CD4-positive, alpha-beta T cell treated with Interleukin-6 at 100 ng/mL for 8 hours (primary cell): ENCODE results near the gene KCNH4.

ENCODE experiments used
- DNase-seq: peaks from one replicate; pipeline ENCODE4 v3.0.0-alpha.2; 2020; ENCODE audit warnings: mixed read lengths, low spot score

The KCNH4 gene

DNA sequence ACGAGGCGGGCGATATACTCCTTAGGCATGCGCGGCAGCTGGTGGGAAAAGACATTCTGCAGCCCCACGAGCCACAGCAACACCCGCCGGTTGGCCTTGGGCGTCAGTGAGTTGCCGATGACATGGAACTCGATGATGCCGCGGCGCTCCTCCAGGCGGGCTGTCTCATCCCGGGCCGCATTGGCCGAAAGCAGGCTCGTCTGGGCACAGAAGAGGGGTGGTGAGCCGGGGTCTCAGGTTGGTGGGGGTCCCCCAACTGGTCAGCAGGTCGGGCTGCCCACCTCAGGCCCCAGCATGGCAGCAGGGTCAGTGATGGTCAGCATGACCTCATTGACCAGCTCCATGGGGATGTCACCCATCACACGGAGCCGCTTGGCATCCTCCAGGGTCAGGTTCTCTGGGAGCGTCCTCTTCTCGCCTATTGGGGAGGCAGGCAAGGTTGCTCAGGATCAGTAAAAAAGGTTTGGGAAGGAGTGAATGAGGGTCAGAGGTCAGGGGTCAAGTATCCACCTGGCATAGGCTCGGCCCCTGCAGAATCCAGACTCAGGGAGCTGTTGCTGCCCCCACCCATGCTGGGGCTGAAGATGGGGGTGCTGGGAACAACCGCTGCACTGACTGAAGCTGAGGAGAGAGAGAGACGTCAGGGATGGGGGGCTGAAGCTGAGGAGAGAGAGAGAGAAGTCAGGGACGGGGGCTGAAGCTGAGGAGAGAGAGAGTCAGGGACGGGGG lies 63.4 kb downstream of the KCNH4 start:
- DNase-seq: no peak

- peak; percentile 83 for DNase-seq
Measured at GRCh38 chr17:42116705-42117396, 64.1 kb downstream of the KCNH4 start.

DNA sequence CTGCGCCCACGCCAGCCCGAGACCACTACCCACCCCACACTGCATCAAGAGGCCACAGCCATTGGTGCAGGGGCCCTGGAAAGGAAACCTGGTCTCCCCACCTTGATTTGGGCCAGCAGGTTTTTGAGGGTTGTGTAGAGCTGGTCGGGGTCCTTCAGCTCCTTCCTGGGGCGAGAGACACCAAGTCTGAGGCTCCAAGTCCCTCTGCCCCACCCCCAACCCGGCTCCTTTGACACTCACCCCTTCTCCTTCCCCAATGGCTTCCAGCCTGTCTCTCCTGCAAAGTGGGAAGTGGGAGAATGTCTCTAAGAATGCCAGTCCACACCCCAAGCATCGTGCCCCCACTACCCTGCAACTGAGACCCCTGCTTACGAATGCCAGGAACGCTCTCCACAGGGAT lies 66.8 kb downstream of the KCNH4 start:
- no peak for DNase-seq

- DNase-seq: no peak
Measured at GRCh38 chr17:42113293-42114069, 67.5 kb downstream of the KCNH4 start.

GRCh38 chr17:42112552-42113176 lies 68.3 kb downstream of the KCNH4 start, which contains the start of gene DHX58:
TSS of gene DHX58 (minus strand) at chr17:42112714. CDS start at chr17:42111892, 822 bp downstream.
- DNase-seq: peak; percentile 84

- DNase-seq: peak; percentile 8
Measured at GRCh38 chr17:42111871-42112551, 68.9 kb downstream of the KCNH4 start.

- DNase-seq: no peak
Measured at GRCh38 chr17:42111265-42111636, 69.7 kb downstream of the KCNH4 start.

- no peak for DNase-seq
Measured at GRCh38 chr17:42110301-42111264, 70.4 kb downstream of the KCNH4 start.

DNA sequence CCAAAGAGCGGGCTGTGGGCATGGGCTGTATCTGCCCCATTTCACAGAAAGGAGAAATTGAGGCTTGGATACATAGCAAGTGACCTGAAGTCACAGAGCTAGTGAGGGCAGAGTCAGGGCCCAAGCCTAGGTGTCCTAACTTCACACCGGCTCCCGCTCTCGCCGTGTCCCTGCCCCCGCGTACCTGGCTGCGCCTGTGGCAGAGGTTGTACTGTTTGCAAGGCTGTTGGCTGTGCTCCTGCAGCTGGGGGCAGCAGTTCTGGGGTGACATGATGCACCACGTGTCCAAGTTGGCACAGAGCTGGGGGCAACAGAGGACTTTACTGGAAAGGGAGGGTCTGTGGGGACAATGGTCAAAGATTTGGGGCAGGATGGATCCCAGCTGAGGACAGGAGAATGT lies 71.9 kb downstream of the KCNH4 start:
- no peak for DNase-seq

- DNase-seq: peak; percentile 88
Measured at GRCh38 chr17:42107597-42108576, 73.1 kb downstream of the KCNH4 start.

DNA sequence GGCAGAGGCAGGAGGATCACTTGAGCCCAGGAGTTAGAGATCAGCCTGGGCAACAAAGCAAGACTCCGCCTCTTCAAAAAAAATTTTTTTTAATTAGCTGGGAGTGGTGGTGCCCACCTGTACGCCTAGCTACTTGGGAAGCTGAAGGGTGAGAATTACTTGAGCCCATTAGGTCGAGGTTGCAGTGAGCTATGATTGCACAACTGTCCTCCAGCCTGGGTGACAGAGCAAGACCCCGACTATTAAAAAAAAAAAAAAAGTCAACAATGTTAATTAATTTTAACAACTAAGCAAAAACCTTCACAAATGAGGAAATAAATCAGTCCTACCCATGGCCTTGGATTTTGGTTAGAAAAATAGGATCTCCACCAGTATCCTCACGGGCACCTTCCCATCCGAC lies 73.8 kb downstream of the KCNH4 start:
- DNase-seq: no peak
